GF-D8 (cell line): ENCODE data around the gene ITGAV.
A peak's percentile ranks its signal among the peaks of the same experiment; 100 is the strongest.

ENCODE experiments used
- DNase-seq: peaks from one replicate; lab custom pipeline; 2025; lab: John Stamatoyannopoulos, UW

Gene ITGAV

GRCh38 chr2:186575302-186575701, 14.6 kb upstream of the ITGAV start:
- no peak for DNase-seq

DNA sequence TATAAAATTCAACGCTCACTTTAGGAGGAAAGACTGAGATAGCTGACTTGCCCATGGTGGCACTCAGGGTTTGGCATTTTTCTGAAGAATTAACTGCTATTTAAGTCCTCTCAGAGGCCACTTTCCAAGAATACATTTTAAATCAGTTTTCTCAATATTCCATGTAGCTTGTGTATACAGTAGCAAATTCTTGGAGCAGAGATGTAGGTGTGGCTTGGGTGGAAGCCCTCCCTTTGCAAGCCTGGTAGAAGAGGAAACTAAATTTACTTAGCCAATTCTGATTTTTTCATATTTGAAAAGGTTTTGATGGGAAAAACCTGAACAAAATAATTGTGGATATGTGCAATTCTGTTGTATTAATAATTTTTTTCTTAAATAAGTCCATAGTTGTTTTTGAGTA, 14.0 kb upstream of the ITGAV start:
- DNase-seq = no peak

- DNase-seq = no peak
These were observed 13.2 kb upstream of the ITGAV start for GRCh38 chr2:186576614-186577013.

DNA sequence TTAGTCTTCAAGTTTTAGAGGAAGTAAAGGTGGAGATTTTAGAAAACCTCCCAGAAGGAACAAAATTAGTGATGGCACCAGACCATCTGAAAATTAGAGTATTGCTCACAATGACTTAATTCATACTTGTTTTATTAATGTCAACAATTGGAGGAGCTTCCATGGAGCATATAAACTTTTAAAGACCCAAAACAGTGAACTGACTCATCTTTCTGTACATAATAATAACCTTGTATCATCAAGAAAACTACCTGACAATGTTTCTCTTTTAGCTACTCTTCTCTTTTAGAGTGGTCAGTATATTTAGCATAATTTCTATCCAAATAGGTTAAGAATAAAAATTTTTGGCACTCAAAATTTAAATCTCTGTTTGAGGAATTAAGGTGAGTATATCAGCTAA, 7.2 kb upstream of the ITGAV start:
- DNase-seq = no peak

DNA sequence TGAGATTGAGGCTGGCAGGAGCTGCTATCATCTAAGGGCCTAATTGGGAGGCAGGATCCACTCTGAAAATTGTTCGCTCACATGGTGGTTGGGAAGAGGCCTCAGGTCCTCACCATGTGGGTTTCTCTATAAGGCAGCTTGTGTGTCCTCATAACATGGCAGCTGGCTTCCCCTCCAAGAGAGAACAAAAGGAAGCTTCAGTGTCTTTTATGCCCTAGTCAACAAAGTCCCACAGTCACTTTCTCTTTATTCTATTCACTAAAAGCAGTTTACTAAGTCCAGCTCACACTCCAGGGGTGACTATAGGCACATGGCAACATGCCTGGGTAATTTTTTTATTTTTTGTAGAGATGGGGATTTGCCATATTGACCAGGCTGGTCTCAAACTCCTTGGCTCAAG, 5.8 kb upstream of the ITGAV start:
- DNase-seq = no peak

- DNase-seq = no peak
These were observed 1.4 kb upstream of the ITGAV start for GRCh38 chr2:186588421-186588820.

GRCh38 chr2:186588940-186589611, 780 bp upstream of the ITGAV start:
- no peak for DNase-seq

DNA sequence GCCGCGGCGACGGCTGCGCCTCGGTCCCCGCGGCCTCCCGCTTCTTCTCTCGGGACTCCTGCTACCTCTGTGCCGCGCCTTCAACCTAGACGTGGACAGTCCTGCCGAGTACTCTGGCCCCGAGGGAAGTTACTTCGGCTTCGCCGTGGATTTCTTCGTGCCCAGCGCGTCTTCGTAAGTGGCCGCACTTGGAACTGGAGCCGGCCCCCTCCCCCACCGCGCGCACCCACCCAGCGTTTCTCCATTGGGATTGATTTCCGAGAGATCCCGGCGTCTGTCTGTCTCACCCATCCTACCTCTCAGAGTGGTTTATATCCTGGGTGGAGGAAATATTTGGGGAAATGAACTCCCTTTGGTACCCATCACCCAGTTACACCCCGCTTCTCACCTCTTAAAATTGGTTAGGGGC, 498 bp downstream of the ITGAV start:
- DNase-seq = no peak

GRCh38 chr2:186590759-186591505, 1.1 kb downstream of the ITGAV start:
- DNase-seq = peak; percentile 21

GRCh38 chr2:186591506-186591890, 1.6 kb downstream of the ITGAV start:
- DNase-seq = no peak

GRCh38 chr2:186592137-186592875, 2.5 kb downstream of the ITGAV start:
- no peak for DNase-seq

GRCh38 chr2:186593523-186593922, 3.7 kb downstream of the ITGAV start:
- no peak for DNase-seq

- no peak for DNase-seq
These were observed 4.3 kb downstream of the ITGAV start for GRCh38 chr2:186594001-186594722.

- no peak for DNase-seq
These were observed 5.4 kb downstream of the ITGAV start for GRCh38 chr2:186595219-186595618.

DNA sequence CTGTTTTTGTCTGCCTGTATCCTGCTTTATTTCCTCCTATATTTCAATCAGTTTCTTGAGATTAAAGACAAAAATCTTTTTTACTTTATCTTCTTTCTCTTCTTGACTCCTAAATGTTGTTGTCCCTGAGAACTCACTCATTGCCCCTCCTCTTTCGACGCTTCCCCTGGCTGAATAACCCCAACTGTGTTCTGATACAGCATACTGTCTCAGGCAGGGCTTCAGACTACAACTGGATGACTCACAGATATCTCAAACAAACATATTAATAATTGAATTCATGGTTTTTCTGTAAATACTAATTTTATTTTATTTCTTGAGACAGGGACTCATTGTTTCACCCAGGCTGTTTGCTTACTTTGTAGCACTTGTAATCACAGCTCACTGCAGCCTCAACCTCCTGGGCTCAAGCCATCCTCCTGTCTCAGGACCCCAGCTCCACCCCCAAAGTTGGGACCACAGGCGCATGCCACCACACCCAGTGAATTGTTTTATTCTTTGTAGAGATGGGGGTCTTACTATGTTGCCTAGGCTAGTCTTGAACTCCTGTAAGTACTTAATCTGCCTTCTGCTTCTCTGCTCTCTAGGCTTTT, 9.4 kb downstream of the ITGAV start:
- no peak for DNase-seq

- no peak for DNase-seq
These were observed 13.4 kb downstream of the ITGAV start for GRCh38 chr2:186603286-186603685.

DNA sequence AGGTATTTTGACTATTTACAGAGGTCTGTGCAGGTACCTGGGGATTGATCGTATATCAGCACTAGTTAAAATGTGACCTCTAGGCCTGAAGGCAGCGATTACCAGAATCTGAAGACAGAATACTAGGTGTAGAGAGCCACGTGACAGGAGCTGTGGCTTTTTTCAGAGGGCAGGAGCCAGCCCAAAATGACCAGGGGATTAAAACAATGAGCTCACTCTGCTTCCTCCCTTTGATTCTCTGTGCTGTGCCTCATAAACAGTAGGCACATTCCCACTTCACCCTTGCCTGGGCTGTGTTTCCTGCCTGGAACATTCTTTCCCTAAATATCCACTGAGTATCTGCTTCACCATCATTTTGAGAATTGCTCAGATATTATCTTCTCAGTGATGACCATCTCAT, 15.2 kb downstream of the ITGAV start:
- no peak for DNase-seq

- no peak for DNase-seq
These were observed 17.9 kb downstream of the ITGAV start for GRCh38 chr2:186607660-186608324.

DNA sequence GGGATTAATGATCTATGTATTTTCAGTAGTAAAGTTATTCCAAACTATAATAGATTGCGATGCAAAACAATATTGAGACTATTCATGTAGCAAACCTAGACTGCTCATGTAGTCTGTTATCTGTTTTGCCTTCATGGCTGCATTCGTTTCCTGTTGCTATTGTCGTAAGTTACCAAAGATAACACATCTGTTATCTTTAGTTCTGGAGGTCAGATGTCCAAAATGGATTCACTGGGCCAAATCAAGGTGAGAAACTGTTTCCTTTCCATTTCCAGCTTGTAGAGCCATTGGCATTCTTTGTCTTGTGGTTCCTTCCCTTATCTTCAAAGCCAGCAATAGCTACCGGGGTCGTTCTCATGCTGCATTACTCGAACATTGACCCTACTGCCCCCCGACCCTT, 20.9 kb downstream of the ITGAV start:
- no peak for DNase-seq

GRCh38 chr2:186611526-186611925, 21.7 kb downstream of the ITGAV start:
- no peak for DNase-seq

DNA sequence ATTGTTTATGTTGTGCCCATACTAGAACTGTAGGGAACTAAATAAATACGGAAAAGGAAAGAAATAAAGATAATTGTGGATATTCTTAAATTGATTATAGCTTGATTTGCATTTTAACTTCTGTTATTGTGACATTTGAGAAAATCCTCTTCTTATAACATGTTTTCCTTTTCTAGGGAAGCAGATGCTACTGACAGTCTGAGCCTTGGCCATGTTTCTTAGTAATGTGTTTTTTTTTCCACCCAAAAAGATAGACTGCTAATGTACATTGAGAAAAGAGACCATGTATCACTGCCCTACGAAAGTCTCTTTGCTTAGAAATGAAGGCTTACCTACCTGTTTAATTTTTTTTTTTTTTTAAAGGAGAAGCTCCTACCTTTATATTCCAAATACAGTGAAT, 22.2 kb downstream of the ITGAV start:
- DNase-seq = no peak
